Testis (tissue), 3 donors: ENCODE results near the gene ACER3. TPM values are rescaled to one million over a fixed set of nuclear protein-coding genes. Genes with fewer than 3 reads are reported as not detected.

Experiments used
- DNase-seq: peaks from one replicate; pipeline ENCODE4 v3.0.0-alpha.2; 2019
- H3K27ac ChIP-seq, 2 donors: fragments of 200-600 bp; sonication (generic); one replicate each; pipeline ENCODE4 v1.5.1; 2019
- H3K27me3 ChIP-seq: fragments of 200-600 bp; sonication (generic); one replicate; pipeline ENCODE4 v1.5.1; 2019
- H3K36me3 ChIP-seq: fragments of 200-600 bp; sonication (generic); one replicate; pipeline ENCODE4 v1.5.1; 2017; ENCODE audit warnings: low read depth; ENCODE audit errors: missing control alignments
- H3K4me1 ChIP-seq: fragments of 200-600 bp; sonication (generic); one replicate; pipeline ENCODE4 v1.5.1; 2019
- H3K4me3 ChIP-seq, 2 donors: fragments of 200-600 bp; sonication (generic); one replicate each; pipeline ENCODE4 v1.5.1; 2017 to 2019
- H3K9me3 ChIP-seq: fragments of 200-600 bp; sonication (generic); one replicate; pipeline ENCODE4 v1.5.1; 2017
- POLR2A ChIP-seq: fragments of 450-650 bp; IDR thresholded peaks from one replicate; pipeline ENCODE4 v1.6.1; 2017; ENCODE audit warnings: antibody characterized with exemption, mild to moderate bottlenecking, moderate library complexity
- WGBS, 2 donors: methylation state at CpG; one replicate each; pipeline ENCODE4 v1.1.5; 2018; 5-methylcytosine and 5-hydroxymethylcytosine counted together
- intact Hi-C: fragments of 100-400 bp; cut with DNase I; formaldehyde crosslinking; loops from one replicate; pipeline ENCODE4 v1.15.1; 2023; ENCODE audit warnings: low total_unique reads
- polyA plus RNA-seq: library from polyadenylated mRNA; stranded (reverse); fragments of 350-450 nt; fragmentation: Illumina TruSeq; extraction: RNeasy Lipid Tissue Mini Kit (QIAGEN cat#74804); gene quantifications from one replicate; pipeline ENCODE4 v1.2.3, GENCODE V29; 2014; ENCODE audit warnings: low read depth, low replicate concordance; ENCODE audit not compliant: insufficient read depth
- total RNA-seq, 2 donors: library from RNA; depleted of rRNA; stranded (reverse); fragments of >200 nt; gene quantifications; one replicate each; pipeline ENCODE4 v1.2.3, GENCODE V29; 2016
- TF ChIP-seq, protein P1 (sequence below), 3 experiments: fragments of 450-650 bp in 2 of 3; fragments of 200-600 bp in 1 of 3; sonication (generic) in 1 of 3; IDR thresholded peaks; one replicate each; pipeline ENCODE4 v1.5.1; 2016 to 2019; ENCODE audit warnings: antibody characterized with exemption in 3 of 3, mild to moderate bottlenecking in 2 of 3, moderate library complexity in 1 of 3

ACER3 gene
- total and polyA plus RNA-seq, 3 donors from 2014 or later, result 14.6 to 34.8 (median 23.7) TPM

DNA sequence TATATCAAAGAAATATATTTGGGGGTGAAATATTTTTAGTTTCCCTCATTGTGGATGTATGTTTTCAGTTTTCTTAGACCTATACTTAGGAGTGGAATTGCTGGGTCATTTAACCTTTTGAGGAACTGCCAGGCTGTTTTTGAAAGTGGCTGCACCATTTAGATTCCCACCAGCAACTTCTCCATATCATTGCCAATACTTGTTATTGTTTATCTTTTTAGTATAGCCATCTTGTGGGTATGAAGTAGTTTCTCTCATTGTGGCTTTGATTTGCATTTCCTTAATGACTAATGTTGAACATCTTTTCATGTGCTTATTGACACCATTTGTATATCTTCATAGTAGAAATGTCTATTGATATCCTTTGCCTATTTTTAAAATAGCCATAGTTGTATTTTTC, 111.3 kb downstream of the ACER3 start:
- Histone ChIP-seq H3K27ac (no peak overlapping the region), H3K9me3 (no peaks in the 10 kb centered on the region), H3K36me3 (no peaks in the 10 kb centered on the region), H3K4me3 (no peak overlapping the region), H3K27me3 (no peaks in the 10 kb centered on the region), H3K4me1 (no peaks in the 10 kb centered on the region)
- intact Hi-C loops, result no loop called here
- TF ChIP-seq, protein P1, sequence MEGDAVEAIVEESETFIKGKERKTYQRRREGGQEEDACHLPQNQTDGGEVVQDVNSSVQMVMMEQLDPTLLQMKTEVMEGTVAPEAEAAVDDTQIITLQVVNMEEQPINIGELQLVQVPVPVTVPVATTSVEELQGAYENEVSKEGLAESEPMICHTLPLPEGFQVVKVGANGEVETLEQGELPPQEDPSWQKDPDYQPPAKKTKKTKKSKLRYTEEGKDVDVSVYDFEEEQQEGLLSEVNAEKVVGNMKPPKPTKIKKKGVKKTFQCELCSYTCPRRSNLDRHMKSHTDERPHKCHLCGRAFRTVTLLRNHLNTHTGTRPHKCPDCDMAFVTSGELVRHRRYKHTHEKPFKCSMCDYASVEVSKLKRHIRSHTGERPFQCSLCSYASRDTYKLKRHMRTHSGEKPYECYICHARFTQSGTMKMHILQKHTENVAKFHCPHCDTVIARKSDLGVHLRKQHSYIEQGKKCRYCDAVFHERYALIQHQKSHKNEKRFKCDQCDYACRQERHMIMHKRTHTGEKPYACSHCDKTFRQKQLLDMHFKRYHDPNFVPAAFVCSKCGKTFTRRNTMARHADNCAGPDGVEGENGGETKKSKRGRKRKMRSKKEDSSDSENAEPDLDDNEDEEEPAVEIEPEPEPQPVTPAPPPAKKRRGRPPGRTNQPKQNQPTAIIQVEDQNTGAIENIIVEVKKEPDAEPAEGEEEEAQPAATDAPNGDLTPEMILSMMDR (IDR thresholded peaks at IDR 0.05), result no peak
- no peak for TF ChIP-seq POLR2A
- DNase-seq, result no peak

DNA sequence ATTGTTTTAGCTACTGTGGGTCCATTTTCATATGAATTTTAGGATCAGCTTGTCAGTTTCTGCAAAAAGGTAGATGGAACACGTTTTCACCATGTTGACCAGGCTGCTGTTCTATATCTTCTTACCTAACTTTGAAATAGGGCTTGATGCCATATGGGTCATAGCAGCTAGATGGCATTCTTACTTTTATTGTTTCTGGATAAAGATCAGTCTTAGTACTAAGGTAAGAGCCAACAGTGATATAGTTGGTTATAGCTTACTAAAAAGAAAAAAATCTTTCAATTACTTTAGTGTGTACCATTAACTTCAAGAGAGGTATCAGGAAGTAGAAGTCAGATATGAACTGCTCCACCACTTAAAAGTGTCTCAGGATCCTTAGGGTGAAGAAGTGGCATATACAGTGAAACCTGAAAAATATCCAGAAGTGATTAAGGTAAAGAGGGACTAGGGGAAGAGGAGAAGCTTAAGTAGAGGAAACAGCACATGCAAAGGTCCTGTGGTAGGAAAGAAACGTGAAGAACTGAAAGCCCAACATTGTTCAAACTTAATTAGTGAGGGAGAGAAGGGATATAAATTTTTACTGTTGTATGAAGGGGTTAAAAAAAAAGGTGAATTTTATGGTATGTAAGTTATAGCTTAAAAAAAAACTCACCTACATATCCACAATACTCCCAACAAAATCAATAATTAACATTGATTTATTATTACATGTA, 113.6 kb downstream of the ACER3 start:
- Histone ChIP-seq H3K27me3 (no peaks in the 10 kb centered on the region), H3K9me3 (no peaks in the 10 kb centered on the region), H3K36me3 (no peaks in the 10 kb centered on the region), H3K27ac (no peak overlapping the region), H3K4me3 (no peak overlapping the region), H3K4me1 (no peaks in the 10 kb centered on the region)
- WGBS, 2 donors, result 72 to 86% methylated on average over 2 of the region's 2 CpGs
- no peak for TF ChIP-seq POLR2A
- TF ChIP-seq, protein P1 (IDR thresholded peaks at IDR 0.05), result no peak
- no peak for DNase-seq
- intact Hi-C loops, result no loop called here

- no peaks in the 10 kb centered on the region for H3K9me3 ChIP-seq
- no peak for TF ChIP-seq POLR2A
- TF ChIP-seq, protein P1 (IDR thresholded peaks at IDR 0.05), result no peak
- no peaks in the 10 kb centered on the region for H3K27me3 ChIP-seq
- DNase-seq, result no peak
- H3K4me3 ChIP-seq, result no peak overlapping the region
- intact Hi-C loops, result no loop called here
- H3K4me1 ChIP-seq, result peaks cover 4% of the 10 kb centered on the region
- no peak overlapping the region for H3K27ac ChIP-seq
- no peaks in the 10 kb centered on the region for H3K36me3 ChIP-seq
Measured at GRCh38 chr11:76975513-76975912, 114.8 kb downstream of the ACER3 start.

- Histone ChIP-seq H3K27me3 (no peaks in the 10 kb centered on the region), H3K4me1 (peaks cover 4% of the 10 kb centered on the region), H3K36me3 (no peaks in the 10 kb centered on the region), H3K27ac (no peak overlapping the region), H3K9me3 (no peaks in the 10 kb centered on the region), H3K4me3 (no peak overlapping the region)
- DNase-seq, result no peak
- 100% methylated on average over 2 to 8 of the region's 8 CpGs for WGBS, 2 donors
- intact Hi-C loops, result no loop called here
- TF ChIP-seq, protein P1 (IDR thresholded peaks at IDR 0.05), result no peak
- no peak for TF ChIP-seq POLR2A
Measured at GRCh38 chr11:76977791-76978190, 117.1 kb downstream of the ACER3 start.

DNA sequence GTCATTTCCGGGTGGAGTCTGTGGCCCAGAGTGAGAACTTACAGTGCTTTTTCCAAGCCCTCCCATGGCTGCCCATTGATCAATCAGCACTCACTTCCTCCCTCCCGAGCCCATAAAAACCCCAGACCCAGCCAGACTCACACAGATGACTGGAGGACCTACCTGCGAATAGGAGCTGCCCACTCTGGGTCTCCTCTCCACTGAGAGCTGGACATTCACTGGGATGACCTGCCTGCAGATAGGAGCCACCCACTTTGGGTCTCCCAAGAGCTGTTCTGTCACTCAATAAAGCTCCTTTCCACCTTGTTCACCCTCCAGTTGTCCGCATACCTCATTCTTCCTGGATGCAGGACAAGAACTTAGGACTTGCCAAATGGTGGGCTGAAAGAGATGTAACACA, 117.5 kb downstream of the ACER3 start:
- no peaks in the 10 kb centered on the region for H3K9me3 ChIP-seq
- intact Hi-C loops, result no loop called here
- no peaks in the 10 kb centered on the region for H3K27me3 ChIP-seq
- DNase-seq, result no peak
- no peaks in the 10 kb centered on the region for H3K36me3 ChIP-seq
- H3K27ac ChIP-seq, result no peak overlapping the region
- WGBS, 2 donors, result 93 to 100% methylated on average over 3 to 4 of the region's 4 CpGs
- H3K4me3 ChIP-seq, result no peak overlapping the region
- H3K4me1 ChIP-seq, result peaks cover 4% of the 10 kb centered on the region
- TF ChIP-seq POLR2A, result no peak
- TF ChIP-seq, protein P1 (IDR thresholded peaks at IDR 0.05), result no peak
